ENCODE results near the gene TBC1D30. TPM values are rescaled to one million over a fixed set of nuclear protein-coding genes. Genes with fewer than 3 reads are reported as not detected.
"Not testable (repeated sequence)": the region's sequence is repeated elsewhere in the genome, so short reads cannot be mapped to it uniquely, and the experiment has no call there.

Gene TBC1D30, protein sequence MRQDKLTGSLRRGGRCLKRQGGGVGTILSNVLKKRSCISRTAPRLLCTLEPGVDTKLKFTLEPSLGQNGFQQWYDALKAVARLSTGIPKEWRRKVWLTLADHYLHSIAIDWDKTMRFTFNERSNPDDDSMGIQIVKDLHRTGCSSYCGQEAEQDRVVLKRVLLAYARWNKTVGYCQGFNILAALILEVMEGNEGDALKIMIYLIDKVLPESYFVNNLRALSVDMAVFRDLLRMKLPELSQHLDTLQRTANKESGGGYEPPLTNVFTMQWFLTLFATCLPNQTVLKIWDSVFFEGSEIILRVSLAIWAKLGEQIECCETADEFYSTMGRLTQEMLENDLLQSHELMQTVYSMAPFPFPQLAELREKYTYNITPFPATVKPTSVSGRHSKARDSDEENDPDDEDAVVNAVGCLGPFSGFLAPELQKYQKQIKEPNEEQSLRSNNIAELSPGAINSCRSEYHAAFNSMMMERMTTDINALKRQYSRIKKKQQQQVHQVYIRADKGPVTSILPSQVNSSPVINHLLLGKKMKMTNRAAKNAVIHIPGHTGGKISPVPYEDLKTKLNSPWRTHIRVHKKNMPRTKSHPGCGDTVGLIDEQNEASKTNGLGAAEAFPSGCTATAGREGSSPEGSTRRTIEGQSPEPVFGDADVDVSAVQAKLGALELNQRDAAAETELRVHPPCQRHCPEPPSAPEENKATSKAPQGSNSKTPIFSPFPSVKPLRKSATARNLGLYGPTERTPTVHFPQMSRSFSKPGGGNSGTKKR
- total RNA-seq, result 1 to 10 TPM; 1.9 to 4.0 (median 2.7) TPM

DNA sequence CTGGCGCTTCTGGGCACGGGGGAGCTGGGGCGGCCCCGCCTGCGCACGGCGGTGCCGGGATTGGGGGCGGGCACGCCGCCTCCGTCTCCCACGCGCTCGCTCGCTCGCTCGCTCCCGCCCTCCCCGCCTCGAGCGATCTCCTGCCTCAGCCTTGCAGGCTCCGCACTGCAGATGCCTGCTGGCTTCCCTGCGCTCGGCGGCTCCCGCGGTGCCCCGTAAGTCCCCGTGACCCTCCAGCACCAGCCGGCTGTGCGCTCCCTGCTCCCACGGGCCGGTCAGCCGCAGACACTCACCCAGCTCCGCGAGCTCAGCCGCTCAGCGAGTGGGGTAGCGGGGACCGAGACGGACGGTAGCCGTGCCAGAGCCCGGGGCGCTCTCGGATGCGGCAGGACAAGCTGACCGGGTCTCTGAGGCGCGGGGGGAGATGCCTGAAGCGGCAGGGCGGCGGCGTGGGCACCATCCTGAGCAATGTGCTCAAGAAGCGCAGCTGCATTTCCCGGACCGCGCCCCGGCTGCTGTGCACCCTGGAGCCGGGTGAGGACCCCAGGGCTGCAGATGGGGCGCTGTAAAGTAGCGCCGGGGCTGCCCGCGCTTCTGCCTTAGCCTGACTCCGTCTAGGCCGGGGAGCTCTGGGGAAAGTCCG, at the start of gene TBC1D30:
Gene TBC1D30 (plus strand): TSS at position 148 of the 643 bp plus-strand sequence. CDS start 233 bp downstream, at position 381.
- Histone ChIP-seq H3K27ac (replicated peaks in 1 of 4) (no peak within 1 kb of the TSS), H3K36me3 (no peaks in the 10 kb centered on the region), H3K4me1 (peaks cover 20 to 28% (median 27%) of the 10 kb centered on the region in 4 donors), H3K9me3 (peaks cover 0 to 4% (median 2%) of the 10 kb centered on the region in 4 donors), H3K27me3 (peaks cover 0 to 65% (median 35%) of the 10 kb centered on the region in 4 donors), H3K4me3 (peak within 1 kb of the TSS; percentile 52 to 60 (median 55))
- 0% methylated on average over 23 of the region's 69 CpGs for WGBS
- DNase-seq (ENCODE audit: extremely low spot score), result peak; percentile 85
- TF ChIP-seq POLR2AphosphoS5 (IDR thresholded peaks at IDR 0.05), result no peak
- intact Hi-C loops (cut with DNase I), result no loop called here

DNA sequence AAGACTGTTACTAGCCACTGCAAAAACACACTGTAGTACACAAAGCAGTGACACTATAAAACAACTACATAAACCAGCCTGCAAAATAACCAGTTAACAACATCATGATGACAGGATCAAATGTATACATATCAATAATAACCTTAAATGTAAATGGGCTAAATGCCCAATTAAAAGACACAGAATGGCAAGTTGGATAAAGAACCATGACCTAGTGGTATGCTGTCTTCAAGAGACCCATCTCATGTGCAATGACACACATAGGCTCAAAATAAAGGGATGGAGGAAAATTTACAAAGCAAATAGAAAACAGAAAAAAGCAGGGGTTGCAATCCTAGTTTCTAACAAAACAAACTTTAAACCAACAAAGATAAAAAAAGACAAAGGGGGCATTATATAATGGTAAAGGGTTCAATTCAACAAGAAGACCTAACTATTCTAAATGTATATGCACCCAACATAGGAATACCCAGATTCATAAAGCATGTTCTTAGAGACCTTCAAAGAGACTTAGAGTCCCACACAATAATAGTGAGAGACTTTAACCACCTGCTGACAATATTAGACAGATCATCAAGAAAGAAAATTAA, 49.2 kb upstream of the TBC1D30 start:
- H3K36me3 ChIP-seq; DNase-seq (ENCODE audit: extremely low spot score); H3K4me1 ChIP-seq; H3K4me3 ChIP-seq; H3K27ac ChIP-seq (replicated peaks in 1 of 4); H3K27me3 ChIP-seq; intact Hi-C loops (cut with DNase I): not testable (repeated sequence)
- H3K9me3 ChIP-seq, result peaks cover 0 to 22% (median 14%) of the 10 kb centered on the region in 4 donors

DNA sequence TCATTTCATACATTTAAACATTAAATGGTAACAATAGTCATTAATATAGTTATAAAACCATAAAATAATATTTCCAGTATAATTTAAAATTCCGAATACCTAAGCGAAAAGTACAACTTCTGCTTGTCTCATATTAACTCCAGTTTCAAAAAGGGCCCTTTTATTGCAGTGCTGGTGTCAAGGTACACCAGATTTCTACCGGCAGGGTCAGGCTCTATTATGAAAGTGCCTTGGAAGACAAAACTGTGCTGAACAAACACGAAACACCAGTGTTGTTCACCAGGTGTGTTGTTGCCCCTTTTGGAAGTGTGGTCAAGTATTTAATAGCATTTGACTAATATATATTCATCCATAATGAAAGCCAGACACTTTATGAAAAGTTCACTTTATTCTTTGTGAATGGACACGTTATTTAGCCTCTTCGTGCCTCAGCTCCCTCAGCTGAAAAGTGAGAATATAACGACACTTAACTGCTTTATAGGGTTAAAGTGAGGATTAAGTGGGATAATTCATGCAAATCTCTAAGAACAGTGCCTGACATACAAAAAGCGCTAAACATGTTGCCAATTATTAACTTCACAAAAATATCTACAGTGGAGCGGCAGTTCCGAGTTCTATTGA, 45.0 kb upstream of the TBC1D30 start:
- intact Hi-C loops (cut with DNase I), result no loop called here
- H3K27ac ChIP-seq (replicated peaks in 1 of 4), result no peak overlapping the region
- WGBS, result 83% methylated on average over 10 of the region's 10 CpGs
- DNase-seq (ENCODE audit: extremely low spot score), result no peak
- H3K4me3 ChIP-seq, result no peak overlapping the region
- no peaks in the 10 kb centered on the region for H3K36me3 ChIP-seq
- peaks cover 6 to 43% (median 23%) of the 10 kb centered on the region in 4 donors for H3K27me3 ChIP-seq
- peaks cover 7 to 26% (median 21%) of the 10 kb centered on the region in 4 donors for H3K4me1 ChIP-seq
- peaks cover 0 to 21% (median 11%) of the 10 kb centered on the region in 4 donors for H3K9me3 ChIP-seq
- TF ChIP-seq POLR2AphosphoS5 (IDR thresholded peaks at IDR 0.05), result no peak
- TF ChIP-seq POLR2A (IDR thresholded peaks at IDR 0.05; ENCODE audit: low read depth), result no peak
- TF ChIP-seq, protein P1, sequence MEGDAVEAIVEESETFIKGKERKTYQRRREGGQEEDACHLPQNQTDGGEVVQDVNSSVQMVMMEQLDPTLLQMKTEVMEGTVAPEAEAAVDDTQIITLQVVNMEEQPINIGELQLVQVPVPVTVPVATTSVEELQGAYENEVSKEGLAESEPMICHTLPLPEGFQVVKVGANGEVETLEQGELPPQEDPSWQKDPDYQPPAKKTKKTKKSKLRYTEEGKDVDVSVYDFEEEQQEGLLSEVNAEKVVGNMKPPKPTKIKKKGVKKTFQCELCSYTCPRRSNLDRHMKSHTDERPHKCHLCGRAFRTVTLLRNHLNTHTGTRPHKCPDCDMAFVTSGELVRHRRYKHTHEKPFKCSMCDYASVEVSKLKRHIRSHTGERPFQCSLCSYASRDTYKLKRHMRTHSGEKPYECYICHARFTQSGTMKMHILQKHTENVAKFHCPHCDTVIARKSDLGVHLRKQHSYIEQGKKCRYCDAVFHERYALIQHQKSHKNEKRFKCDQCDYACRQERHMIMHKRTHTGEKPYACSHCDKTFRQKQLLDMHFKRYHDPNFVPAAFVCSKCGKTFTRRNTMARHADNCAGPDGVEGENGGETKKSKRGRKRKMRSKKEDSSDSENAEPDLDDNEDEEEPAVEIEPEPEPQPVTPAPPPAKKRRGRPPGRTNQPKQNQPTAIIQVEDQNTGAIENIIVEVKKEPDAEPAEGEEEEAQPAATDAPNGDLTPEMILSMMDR (IDR thresholded peaks at IDR 0.05), result no peak
- no peak for TF ChIP-seq EP300 (IDR thresholded peaks at IDR 0.05)

DNA sequence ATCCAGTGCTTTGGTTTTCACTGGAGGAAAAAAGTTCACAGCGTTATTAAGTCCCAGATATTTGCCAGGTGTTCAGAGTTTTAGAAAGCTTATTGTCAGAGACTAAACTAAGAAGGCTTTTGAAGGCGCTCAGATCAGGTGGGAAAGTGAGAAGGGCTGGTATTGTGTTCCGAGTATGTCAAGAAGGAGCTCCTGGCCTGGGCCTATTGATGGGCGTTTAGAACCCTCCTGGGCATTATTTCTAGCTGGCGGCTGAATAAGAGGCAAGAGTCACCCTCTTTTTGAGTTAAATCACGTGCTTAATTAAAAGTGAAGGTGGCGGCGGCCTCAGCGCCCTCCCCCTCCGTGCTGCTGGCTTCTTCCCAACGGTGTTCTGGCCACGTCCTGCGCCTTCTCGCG, 44.3 kb upstream of the TBC1D30 start:
- Histone ChIP-seq H3K27me3 (peaks cover 6 to 49% (median 23%) of the 10 kb centered on the region in 4 donors), H3K27ac (replicated peaks in 1 of 4) (peak overlapping the region in 3 of 4 donors; percentile 44 to 57 (median 53)), H3K4me1 (peaks cover 7 to 26% (median 21%) of the 10 kb centered on the region in 4 donors), H3K9me3 (peaks cover 0 to 14% (median 6%) of the 10 kb centered on the region in 4 donors), H3K4me3 (peak overlapping the region; percentile 63 to 77 (median 66)), H3K36me3 (no peaks in the 10 kb centered on the region)
- 26% methylated on average over 8 of the region's 15 CpGs for WGBS
- intact Hi-C loops (cut with DNase I), result no loop called here
- TF ChIP-seq, protein P1 (IDR thresholded peaks at IDR 0.05), result no peak
- no peak for TF ChIP-seq POLR2A (IDR thresholded peaks at IDR 0.05; ENCODE audit: low read depth)
- TF ChIP-seq EP300 (IDR thresholded peaks at IDR 0.05), result no peak
- no peak for TF ChIP-seq POLR2AphosphoS5 (IDR thresholded peaks at IDR 0.05)
- DNase-seq (ENCODE audit: extremely low spot score), result no peak
